ENCODE measurements around the gene RPS21. TPM values are rescaled to one million over a fixed set of nuclear protein-coding genes. Genes with fewer than 3 reads are reported as not detected.

RPS21 gene
- total RNA-seq, 1 donor from 2014 or later: 1,418 TPM

- Histone ChIP-seq H3K9me3 (ENCODE audit: control insufficient read depth in 3 of 3, low read length in 3 of 3) (no peaks in the 10 kb centered on the region), H3K9ac (ENCODE audit: low read depth in 1 of 3, low read length in 3 of 3) (peak overlapping the region; percentile 53 to 71 (median 57)), H3K4me3 (ENCODE audit: low read length in 3 of 3) (peak overlapping the region; percentile 23 to 58 (median 33)), H3K36me3 (ENCODE audit: control insufficient read depth in 3 of 3, insufficient read depth in 3 of 3, low read length in 3 of 3) (no peaks in the 10 kb centered on the region), H3K4me1 (ENCODE audit: control insufficient read depth in 3 of 3, insufficient read depth in 3 of 3, low read length in 3 of 3) (peaks cover 70 to 91% (median 87%) of the 10 kb centered on the region in 3 donors), H3K27ac (ENCODE audit: low read depth, low read length) (peak overlapping the region; percentile 81), H3K27me3 (ENCODE audit: control insufficient read depth in 3 of 3, insufficient read depth in 3 of 3, low read length in 3 of 3) (no peaks in the 10 kb centered on the region)
Measured at GRCh38 chr20:62358171-62359042, 28.5 kb upstream of the RPS21 start.

DNA sequence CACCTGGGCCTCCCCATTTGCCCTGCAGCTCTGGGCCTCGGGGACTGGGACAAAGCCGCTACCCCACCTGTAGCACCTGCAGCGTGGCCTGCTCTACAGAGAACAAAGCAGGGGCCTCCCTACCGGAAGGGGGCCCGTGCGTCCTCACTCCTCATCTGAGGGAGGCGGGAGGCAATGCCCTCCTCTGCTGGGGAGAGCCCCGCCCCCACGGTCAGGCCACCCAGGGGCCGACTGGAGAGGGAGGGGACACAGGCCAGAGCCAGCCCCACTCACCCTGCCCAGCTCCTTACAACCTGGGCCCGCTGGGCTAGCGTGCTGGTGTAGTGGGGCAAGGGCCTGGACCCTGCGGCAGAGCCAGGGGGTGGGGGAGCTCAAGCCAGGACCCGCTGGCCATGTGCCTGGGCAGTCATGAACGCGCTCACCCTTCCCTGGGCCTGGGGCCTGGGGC, 27.8 kb upstream of the RPS21 start:
- peaks cover 74 to 93% (median 89%) of the 10 kb centered on the region in 3 donors for H3K4me1 ChIP-seq (ENCODE audit: control insufficient read depth in 3 of 3, insufficient read depth in 3 of 3, low read length in 3 of 3)
- H3K9ac ChIP-seq (ENCODE audit: low read depth in 1 of 3, low read length in 3 of 3): peak overlapping the region; percentile 53 to 71 (median 57)
- H3K4me3 ChIP-seq (ENCODE audit: low read length in 3 of 3): peak overlapping the region in 1 of 3 donors; percentile 29
- H3K27me3 ChIP-seq (ENCODE audit: control insufficient read depth in 3 of 3, insufficient read depth in 3 of 3, low read length in 3 of 3): no peaks in the 10 kb centered on the region
- peak overlapping the region; percentile 81 for H3K27ac ChIP-seq (ENCODE audit: low read depth, low read length)
- no peaks in the 10 kb centered on the region for H3K36me3 ChIP-seq (ENCODE audit: control insufficient read depth in 3 of 3, insufficient read depth in 3 of 3, low read length in 3 of 3)
- H3K9me3 ChIP-seq (ENCODE audit: control insufficient read depth in 3 of 3, low read length in 3 of 3): no peaks in the 10 kb centered on the region

- Histone ChIP-seq H3K4me1 (ENCODE audit: control insufficient read depth in 3 of 3, insufficient read depth in 3 of 3, low read length in 3 of 3) (peaks cover 77 to 93% (median 90%) of the 10 kb centered on the region in 3 donors), H3K9me3 (ENCODE audit: control insufficient read depth in 3 of 3, low read length in 3 of 3) (no peaks in the 10 kb centered on the region), H3K9ac (ENCODE audit: low read depth in 1 of 3, low read length in 3 of 3) (peak overlapping the region in 1 of 3 donors; percentile 71), H3K4me3 (ENCODE audit: low read length in 3 of 3) (no peak overlapping the region), H3K36me3 (ENCODE audit: control insufficient read depth in 3 of 3, insufficient read depth in 3 of 3, low read length in 3 of 3) (no peaks in the 10 kb centered on the region), H3K27ac (ENCODE audit: low read depth, low read length) (peak overlapping the region; percentile 81), H3K27me3 (ENCODE audit: control insufficient read depth in 3 of 3, insufficient read depth in 3 of 3, low read length in 3 of 3) (no peaks in the 10 kb centered on the region)
Measured at GRCh38 chr20:62359491-62360121, 27.3 kb upstream of the RPS21 start.

GRCh38 chr20:62360854-62361798, 25.8 kb upstream of the RPS21 start:
- H3K4me3 ChIP-seq (ENCODE audit: low read length in 3 of 3): no peak overlapping the region
- H3K9me3 ChIP-seq (ENCODE audit: control insufficient read depth in 3 of 3, low read length in 3 of 3): no peaks in the 10 kb centered on the region
- peaks cover 75 to 93% (median 89%) of the 10 kb centered on the region in 3 donors for H3K4me1 ChIP-seq (ENCODE audit: control insufficient read depth in 3 of 3, insufficient read depth in 3 of 3, low read length in 3 of 3)
- no peaks in the 10 kb centered on the region for H3K36me3 ChIP-seq (ENCODE audit: control insufficient read depth in 3 of 3, insufficient read depth in 3 of 3, low read length in 3 of 3)
- peak overlapping the region; percentile 25 for H3K27ac ChIP-seq (ENCODE audit: low read depth, low read length)
- H3K27me3 ChIP-seq (ENCODE audit: control insufficient read depth in 3 of 3, insufficient read depth in 3 of 3, low read length in 3 of 3): peaks cover 0 to 3% (median 0%) of the 10 kb centered on the region in 3 donors
- H3K9ac ChIP-seq (ENCODE audit: low read depth in 1 of 3, low read length in 3 of 3): peak overlapping the region in 2 of 3 donors; percentile 14 to 50

DNA sequence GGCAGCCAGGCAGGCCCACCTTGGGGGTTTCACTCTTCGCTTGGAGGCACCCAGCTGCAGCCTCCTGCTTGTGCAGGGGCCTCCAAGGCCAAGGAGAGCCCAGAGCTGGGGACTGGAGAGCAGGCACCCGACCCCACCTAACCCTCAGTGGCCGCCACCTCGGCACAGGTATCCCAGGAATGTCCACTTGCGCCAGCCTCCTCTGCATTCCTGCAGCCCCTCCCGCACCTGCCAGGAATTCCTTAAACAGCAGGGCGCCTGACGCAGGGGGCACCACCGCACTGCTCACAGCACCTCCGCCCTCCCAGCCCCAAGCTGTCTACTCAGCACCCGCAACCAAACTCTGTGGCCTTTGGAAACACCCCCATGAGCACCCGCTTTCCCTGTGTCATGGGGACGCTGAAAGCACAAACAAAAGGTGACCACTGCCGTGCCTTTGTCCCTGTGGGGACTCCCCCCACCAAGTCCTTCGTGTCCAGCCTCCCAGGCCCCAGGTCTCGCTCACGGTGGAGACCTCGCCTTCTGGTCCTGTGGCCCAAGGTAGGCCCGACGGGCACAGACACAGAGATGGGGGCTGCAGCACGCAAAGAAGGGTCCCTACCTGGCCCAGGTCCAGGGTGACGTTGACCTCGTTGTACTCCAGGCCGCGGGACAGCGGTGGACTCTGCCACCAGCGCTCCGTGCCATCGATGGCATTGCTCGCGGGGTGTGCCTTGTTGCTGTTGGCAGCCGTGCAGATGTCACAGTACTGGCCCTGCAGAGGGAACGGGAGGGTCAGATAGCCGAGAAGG, 24.9 kb upstream of the RPS21 start:
- H3K4me3 ChIP-seq (ENCODE audit: low read length in 3 of 3): no peak overlapping the region
- H3K27me3 ChIP-seq (ENCODE audit: control insufficient read depth in 3 of 3, insufficient read depth in 3 of 3, low read length in 3 of 3): peaks cover 0 to 3% (median 0%) of the 10 kb centered on the region in 3 donors
- no peaks in the 10 kb centered on the region for H3K36me3 ChIP-seq (ENCODE audit: control insufficient read depth in 3 of 3, insufficient read depth in 3 of 3, low read length in 3 of 3)
- no peaks in the 10 kb centered on the region for H3K9me3 ChIP-seq (ENCODE audit: control insufficient read depth in 3 of 3, low read length in 3 of 3)
- peak overlapping the region; percentile 25 for H3K27ac ChIP-seq (ENCODE audit: low read depth, low read length)
- peak overlapping the region in 1 of 3 donors; percentile 3 for H3K9ac ChIP-seq (ENCODE audit: low read depth in 1 of 3, low read length in 3 of 3)
- peaks cover 70 to 87% (median 83%) of the 10 kb centered on the region in 3 donors for H3K4me1 ChIP-seq (ENCODE audit: control insufficient read depth in 3 of 3, insufficient read depth in 3 of 3, low read length in 3 of 3)

DNA sequence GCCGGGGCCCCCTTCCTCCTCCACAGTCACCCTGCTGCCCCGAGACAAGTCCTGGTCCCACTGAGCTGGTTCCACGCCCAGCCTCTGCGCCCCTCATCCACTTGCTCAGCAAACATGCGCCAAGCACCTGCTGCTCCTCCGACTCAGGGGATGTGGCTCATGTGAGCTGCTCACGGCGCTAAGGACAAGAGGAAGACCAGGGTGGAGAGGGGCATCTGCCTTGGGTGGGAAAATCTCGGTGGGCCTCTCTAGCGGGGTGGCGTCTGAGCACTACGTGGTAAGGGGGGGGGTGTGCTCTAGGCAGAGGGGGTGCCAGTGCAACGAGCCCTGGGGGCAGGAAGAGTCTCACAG, 24.3 kb upstream of the RPS21 start:
- no peaks in the 10 kb centered on the region for H3K9me3 ChIP-seq (ENCODE audit: control insufficient read depth in 3 of 3, low read length in 3 of 3)
- no peak overlapping the region for H3K27ac ChIP-seq (ENCODE audit: low read depth, low read length)
- H3K27me3 ChIP-seq (ENCODE audit: control insufficient read depth in 3 of 3, insufficient read depth in 3 of 3, low read length in 3 of 3): peaks cover 0 to 3% (median 0%) of the 10 kb centered on the region in 3 donors
- no peaks in the 10 kb centered on the region for H3K36me3 ChIP-seq (ENCODE audit: control insufficient read depth in 3 of 3, insufficient read depth in 3 of 3, low read length in 3 of 3)
- H3K9ac ChIP-seq (ENCODE audit: low read depth in 1 of 3, low read length in 3 of 3): peak overlapping the region in 1 of 3 donors; percentile 3
- no peak overlapping the region for H3K4me3 ChIP-seq (ENCODE audit: low read length in 3 of 3)
- peaks cover 67 to 84% (median 80%) of the 10 kb centered on the region in 3 donors for H3K4me1 ChIP-seq (ENCODE audit: control insufficient read depth in 3 of 3, insufficient read depth in 3 of 3, low read length in 3 of 3)

GRCh38 chr20:62362991-62363919, 23.6 kb upstream of the RPS21 start:
- H3K27me3 ChIP-seq (ENCODE audit: control insufficient read depth in 3 of 3, insufficient read depth in 3 of 3, low read length in 3 of 3): peaks cover 0 to 3% (median 0%) of the 10 kb centered on the region in 3 donors
- no peaks in the 10 kb centered on the region for H3K36me3 ChIP-seq (ENCODE audit: control insufficient read depth in 3 of 3, insufficient read depth in 3 of 3, low read length in 3 of 3)
- H3K9ac ChIP-seq (ENCODE audit: low read depth in 1 of 3, low read length in 3 of 3): no peak overlapping the region
- H3K4me3 ChIP-seq (ENCODE audit: low read length in 3 of 3): no peak overlapping the region
- peak overlapping the region; percentile 83 for H3K27ac ChIP-seq (ENCODE audit: low read depth, low read length)
- H3K9me3 ChIP-seq (ENCODE audit: control insufficient read depth in 3 of 3, low read length in 3 of 3): no peaks in the 10 kb centered on the region
- peaks cover 67 to 84% (median 80%) of the 10 kb centered on the region in 3 donors for H3K4me1 ChIP-seq (ENCODE audit: control insufficient read depth in 3 of 3, insufficient read depth in 3 of 3, low read length in 3 of 3)

All from skeletal muscle tissue (tissue), 4 donors.